ENCODE measurements around the gene UCKL1. TPM values are rescaled to one million over a fixed set of nuclear protein-coding genes. Genes with fewer than 3 reads are reported as not detected.
"Not testable (repeated sequence)": the region's sequence is repeated elsewhere in the genome, so short reads cannot be mapped to it uniquely, and the experiment has no call there.

Gene UCKL1
- total and polyA plus RNA-seq, 5 experiments from 2014 or later: 19.8 to 50.9 (median 28.3) TPM

DNA sequence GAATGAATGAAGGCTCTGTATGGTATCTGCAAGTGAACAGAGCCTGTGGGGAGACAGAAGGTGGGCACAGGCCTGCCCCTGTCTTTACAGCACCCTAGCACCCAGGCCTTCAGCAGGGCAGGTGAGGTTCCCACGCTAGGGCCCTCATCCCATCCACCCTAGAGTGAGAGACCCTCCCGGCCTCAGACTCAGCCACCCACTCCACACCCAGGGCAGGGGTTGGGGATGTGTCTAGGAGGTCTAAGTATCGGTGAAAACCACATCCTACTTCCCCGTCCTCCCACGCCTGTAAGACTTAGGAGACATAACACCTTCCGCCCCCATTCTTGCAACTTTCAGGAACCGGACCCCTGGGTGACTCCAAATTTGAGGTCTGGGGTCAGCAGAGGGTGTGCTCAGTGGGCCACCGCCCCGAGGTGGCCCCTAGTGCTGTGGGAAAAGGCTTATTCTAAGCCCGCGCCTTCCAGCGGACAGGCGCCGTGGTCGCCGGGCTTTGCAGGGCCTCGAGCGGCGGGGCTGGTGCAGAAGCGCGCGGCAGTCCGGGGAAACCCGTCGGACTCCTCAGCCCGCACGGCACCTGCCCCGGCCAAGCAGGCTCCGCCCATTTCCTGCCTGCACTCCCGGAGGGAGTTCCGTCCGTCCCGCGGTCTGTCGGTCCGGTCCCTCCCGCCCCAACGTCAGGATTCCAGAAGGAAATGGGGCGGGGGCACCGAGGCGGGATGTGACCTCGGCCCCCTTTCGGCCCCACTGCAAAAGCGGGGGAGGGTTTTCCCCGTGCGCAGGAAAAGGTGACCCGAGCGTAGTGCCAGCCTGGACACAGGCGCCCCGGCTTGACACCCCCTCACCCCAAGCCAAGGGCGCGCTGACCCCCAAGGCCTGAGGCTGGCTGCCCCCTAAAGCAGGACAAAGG, 22.4 kb upstream of the UCKL1 start:
- POLR2A ChIA-PET: interaction anchor here (0.7 to 4.0 kb wide), 9 partner anchors 60 to 337 kb away, joined by 3 to 67 read pairs (median 7); partner anchors contain the start of genes C20orf204, LIME1, TCEA2 and TPD52L2
- peak overlapping the region; percentile 75 to 93 (median 84) for H3K4me3 Mint-ChIP-seq
- H3K27me3 Mint-ChIP-seq: no peaks in the 10 kb centered on the region
- H3K27ac Mint-ChIP-seq: peak overlapping the region; percentile 68 to 94 (median 88)
- no peaks in the 10 kb centered on the region for H3K9me3 Mint-ChIP-seq
- ATAC-seq (peak in 1 of 2 donors; percentile 3), DNase-seq (peak in 5 of 10 donors; percentile 37 to 49 (median 44))
- peaks cover 0 to 40% (median 10%) of the 10 kb centered on the region in 3 donors for H3K36me3 Mint-ChIP-seq
- H3K4me1 Mint-ChIP-seq: peaks cover 43 to 72% (median 67%) of the 10 kb centered on the region in 4 donors

DNA sequence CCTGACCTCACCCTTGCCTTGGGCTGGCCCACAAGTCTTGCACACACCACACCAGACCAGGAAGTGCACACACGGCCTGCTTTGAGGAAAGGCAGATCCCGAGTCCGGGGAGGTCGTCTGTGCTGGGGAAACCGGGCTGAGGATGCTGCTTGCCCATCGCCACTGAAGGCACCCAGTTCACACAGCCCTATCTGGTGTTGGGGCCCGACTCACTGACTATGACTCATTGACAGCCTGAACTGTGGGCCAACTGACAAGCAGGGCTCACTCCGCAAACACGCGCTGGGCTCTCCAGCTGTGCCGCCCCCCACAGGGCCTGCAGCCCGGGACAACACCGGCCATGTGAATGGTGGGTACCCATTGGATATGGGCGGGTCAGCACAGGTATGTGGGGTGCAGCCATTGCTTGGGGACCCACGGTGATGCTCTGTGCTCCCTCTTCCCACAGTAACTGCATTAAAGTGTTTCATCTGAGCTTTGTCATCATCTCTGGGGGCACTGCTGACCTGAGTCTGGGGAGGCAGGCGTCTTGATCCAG, 21.6 kb upstream of the UCKL1 start:
- Mint-ChIP-seq H3K9me3 (no peaks in the 10 kb centered on the region), H3K27me3 (no peaks in the 10 kb centered on the region), H3K4me3 (peak overlapping the region; percentile 75 to 93 (median 84)), H3K27ac (peak overlapping the region; percentile 68 to 94 (median 88)), H3K36me3 (peaks cover 0 to 36% (median 4%) of the 10 kb centered on the region in 3 donors), H3K4me1 (peaks cover 45 to 75% (median 64%) of the 10 kb centered on the region in 4 donors)
- DNase-seq (peak in 2 of 10 donors; percentile 28 to 49), ATAC-seq (peak in 1 of 2 donors; percentile 14)
- POLR2A ChIA-PET: interaction anchor here (0.7 to 1.3 kb wide), 3 partner anchors 60 to 123 kb away, joined by 3 read pairs; no protein-coding TSS in a partner anchor

DNA sequence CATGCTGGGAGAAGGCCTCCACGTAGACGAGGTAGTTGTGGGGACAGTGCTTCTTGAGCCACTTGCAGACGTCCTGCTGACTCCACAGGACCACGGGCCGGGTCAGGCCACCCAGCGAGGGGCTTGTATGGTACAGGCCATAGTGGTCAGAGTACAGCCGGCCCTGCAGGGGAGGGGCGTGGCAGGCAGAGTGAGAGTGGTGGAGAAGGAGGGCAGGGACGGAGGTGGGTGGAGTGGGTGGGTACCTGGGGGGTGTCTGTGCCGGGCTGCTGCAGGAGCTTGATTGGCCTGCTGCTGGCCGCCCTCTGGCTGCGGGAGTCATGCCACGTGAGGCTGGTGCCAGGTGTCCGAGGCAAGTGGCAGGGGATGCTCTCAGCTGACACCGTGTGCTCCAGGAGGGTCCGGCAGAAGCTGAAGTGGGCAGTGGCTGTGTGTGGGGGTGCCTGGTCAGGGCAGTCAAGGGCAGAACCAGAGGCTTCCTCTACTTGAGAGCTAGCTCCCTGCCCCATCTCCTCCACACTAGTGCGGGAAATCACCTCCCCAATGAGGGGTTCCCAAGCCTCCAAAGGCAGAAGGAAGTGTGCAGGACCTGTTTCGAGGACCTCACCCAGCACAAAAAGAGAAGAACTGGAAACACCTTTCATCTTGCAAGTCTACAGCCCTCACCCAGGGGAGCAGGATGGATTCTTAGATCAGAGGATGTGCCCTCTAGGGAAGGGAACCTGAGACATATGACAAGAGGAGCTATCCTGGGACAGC, 20.9 kb upstream of the UCKL1 start:
- Mint-ChIP-seq H3K36me3 (peaks cover 0 to 29% (median 0%) of the 10 kb centered on the region in 3 donors), H3K27ac (peak overlapping the region; percentile 19 to 92 (median 82)), H3K9me3 (no peaks in the 10 kb centered on the region), H3K27me3 (no peaks in the 10 kb centered on the region), H3K4me3 (peak overlapping the region in 9 of 10 donors; percentile 80 to 93 (median 84)), H3K4me1 (peaks cover 40 to 73% (median 60%) of the 10 kb centered on the region in 4 donors)
- POLR2A ChIA-PET: interaction anchor here (0.8 to 1.3 kb wide), 2 partner anchors 61 to 76 kb away, joined by 3 read pairs; no protein-coding TSS in a partner anchor
- DNase-seq (no peak), ATAC-seq (no peak)

DNA sequence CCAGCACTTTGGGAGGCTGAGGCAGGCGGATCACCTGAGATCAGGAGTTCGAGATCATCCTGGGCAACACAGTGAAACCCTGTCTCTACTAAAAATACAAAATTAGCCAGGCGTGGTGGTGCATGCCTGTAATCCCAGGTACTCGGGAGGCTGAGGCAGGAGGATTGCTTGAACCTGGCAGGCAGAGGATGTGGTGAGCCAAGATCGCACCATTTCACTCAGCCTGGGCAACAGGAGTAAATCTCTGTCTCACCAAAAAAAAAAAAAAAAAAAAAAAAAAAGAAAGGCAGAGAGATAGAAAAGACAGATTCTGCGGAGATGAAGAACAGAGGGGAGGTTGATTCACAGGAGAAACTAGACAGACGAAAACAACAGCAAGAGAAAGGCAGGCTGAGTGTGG, 20.3 kb upstream of the UCKL1 start:
- DNase-seq, ATAC-seq, POLR2A ChIA-PET, H3K9me3 Mint-ChIP-seq, H3K27me3 Mint-ChIP-seq: not testable (repeated sequence)
- H3K36me3 Mint-ChIP-seq: peaks cover 0 to 27% (median 0%) of the 10 kb centered on the region in 3 donors
- H3K4me1 Mint-ChIP-seq: peaks cover 38 to 66% (median 57%) of the 10 kb centered on the region in 4 donors
- H3K27ac Mint-ChIP-seq: peak overlapping the region in 7 of 10 donors; percentile 39 to 89 (median 75)
- H3K4me3 Mint-ChIP-seq: peak overlapping the region in 9 of 10 donors; percentile 6 to 88 (median 49)

DNA sequence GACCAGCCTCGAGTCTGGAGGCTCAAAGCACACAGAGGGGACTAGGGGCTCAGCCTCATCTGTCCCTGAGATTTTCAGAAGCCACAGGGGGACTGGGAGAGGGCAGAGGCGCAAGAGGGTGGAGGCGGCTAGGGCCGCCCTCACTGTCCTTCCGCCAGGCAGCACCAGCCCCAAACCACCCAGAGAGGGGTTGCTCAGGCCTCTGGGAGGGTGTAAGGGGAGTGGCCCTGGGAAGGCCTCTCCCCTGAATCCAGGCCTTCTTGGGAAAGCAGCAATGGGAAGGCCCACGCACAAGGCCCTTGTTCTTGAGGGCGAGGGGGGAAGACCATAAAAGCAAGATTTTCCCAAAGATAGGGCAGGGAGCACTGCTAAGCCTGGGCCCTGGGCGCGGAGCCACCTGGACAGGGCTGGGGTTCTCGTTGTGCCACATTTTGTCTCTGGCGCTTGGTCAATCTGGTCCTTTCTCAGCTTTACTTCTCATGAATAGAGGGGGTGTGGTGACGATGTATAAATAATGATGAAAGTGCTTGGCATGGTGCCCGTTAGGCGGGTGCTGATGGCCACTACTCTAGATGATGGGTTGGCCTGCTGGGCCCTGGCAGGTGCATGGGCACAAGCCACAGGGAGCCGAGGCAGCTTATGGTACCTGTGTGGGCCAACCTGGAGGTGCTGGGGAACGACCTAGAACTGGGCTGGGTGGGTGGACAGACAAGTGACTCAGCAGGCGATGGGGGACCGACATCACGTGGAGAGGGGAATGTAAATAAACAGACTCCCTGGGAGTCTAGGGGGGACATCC, 18.4 kb upstream of the UCKL1 start:
- Mint-ChIP-seq H3K4me1 (peaks cover 26 to 57% (median 44%) of the 10 kb centered on the region in 4 donors), H3K27me3 (no peaks in the 10 kb centered on the region), H3K4me3 (peak overlapping the region in 1 of 10 donors; percentile 14), H3K36me3 (peaks cover 0 to 27% (median 0%) of the 10 kb centered on the region in 3 donors), H3K27ac (peak overlapping the region in 7 of 10 donors; percentile 21 to 83 (median 72)), H3K9me3 (no peaks in the 10 kb centered on the region)
- DNase-seq (no peak), ATAC-seq (no peak)
- POLR2A ChIA-PET: interaction anchor here (0.6 to 2.1 kb wide), 5 partner anchors 18 to 453 kb away, joined by 3 to 8 read pairs (median 5); partner anchors contain the start of genes TPD52L2 and UCKL1

DNA sequence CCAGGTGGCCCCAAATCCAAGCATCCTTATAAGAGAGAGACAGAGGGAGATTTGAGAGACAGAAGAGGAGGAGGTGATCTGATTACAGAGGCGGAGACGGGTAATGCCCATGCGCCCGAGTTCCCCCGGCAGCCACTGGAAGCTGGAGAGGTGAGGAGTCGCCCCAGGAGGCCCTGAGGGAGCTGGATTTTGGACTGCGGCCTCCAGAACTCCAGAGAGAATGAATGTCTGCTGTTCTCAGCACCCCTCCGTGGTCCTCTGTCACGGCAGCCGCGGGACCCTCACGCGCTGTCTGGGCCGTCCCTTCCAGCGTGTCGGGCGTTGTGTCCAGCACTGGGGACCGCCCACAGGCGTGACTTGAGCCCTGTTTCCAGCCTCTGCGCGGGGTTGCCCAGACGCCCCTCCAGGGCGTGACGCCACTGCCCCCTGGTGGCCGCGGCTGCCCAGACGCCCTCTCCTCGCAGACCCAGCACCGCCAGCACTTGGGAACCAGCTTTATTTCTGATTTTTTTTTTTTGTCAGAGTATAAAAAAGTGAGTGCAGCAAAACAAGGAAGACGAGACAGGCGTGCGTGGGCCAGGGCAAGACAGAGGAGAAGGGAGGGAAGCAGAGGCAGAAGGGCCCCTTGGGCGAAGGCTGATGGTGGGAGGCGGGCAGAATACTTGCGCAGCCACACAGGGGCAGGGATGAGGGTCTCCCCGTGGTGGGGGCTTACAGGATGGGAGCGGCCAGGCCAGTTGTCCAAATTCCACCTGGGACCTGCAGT, 17.6 kb upstream of the UCKL1 start:
- Mint-ChIP-seq H3K36me3 (peaks cover 0 to 27% (median 0%) of the 10 kb centered on the region in 3 donors), H3K9me3 (no peaks in the 10 kb centered on the region), H3K4me1 (peaks cover 29 to 58% (median 47%) of the 10 kb centered on the region in 4 donors), H3K4me3 (peak overlapping the region in 3 of 10 donors; percentile 3 to 37 (median 14)), H3K27ac (peak overlapping the region in 9 of 10 donors; percentile 30 to 83 (median 71)), H3K27me3 (no peaks in the 10 kb centered on the region)
- ATAC-seq (peak; percentile 57 to 62), DNase-seq (peak; percentile 57 to 89 (median 77))
- POLR2A ChIA-PET: interaction anchor here (0.6 to 2.1 kb wide), 8 partner anchors 10 to 453 kb away, joined by 3 to 8 read pairs (median 4); partner anchors contain the start of genes DNAJC5, TPD52L2 and UCKL1

DNA sequence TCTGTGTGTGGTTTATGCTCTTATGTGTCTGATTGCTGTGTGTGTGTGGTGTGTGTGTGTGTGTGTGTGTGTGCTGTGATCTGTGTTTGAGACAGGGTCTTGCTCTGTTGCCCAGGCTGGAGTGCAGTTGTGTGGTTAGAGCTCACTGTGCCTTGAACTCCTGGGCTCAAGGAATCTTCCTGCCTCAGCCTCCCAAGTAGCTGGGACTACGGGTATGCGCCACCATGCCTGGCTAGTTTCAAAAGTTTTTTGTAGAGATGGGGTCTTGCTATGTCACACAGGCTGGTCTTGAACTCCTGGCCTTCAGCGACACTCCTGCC, 16.9 kb upstream of the UCKL1 start:
- POLR2A ChIA-PET: interaction anchor here (1.0 to 2.1 kb wide), 3 partner anchors 9 to 452 kb away, joined by 3 to 6 read pairs (median 4); partner anchors contain the start of gene UCKL1
- Mint-ChIP-seq H3K27ac (peak overlapping the region in 8 of 10 donors; percentile 10 to 87 (median 50)), H3K36me3 (peaks cover 0 to 27% (median 0%) of the 10 kb centered on the region in 3 donors), H3K27me3 (no peaks in the 10 kb centered on the region), H3K4me1 (peaks cover 33 to 61% (median 49%) of the 10 kb centered on the region in 4 donors), H3K9me3 (no peaks in the 10 kb centered on the region), H3K4me3 (no peak overlapping the region)
- ATAC-seq: no peak
- no peak for DNase-seq

DNA sequence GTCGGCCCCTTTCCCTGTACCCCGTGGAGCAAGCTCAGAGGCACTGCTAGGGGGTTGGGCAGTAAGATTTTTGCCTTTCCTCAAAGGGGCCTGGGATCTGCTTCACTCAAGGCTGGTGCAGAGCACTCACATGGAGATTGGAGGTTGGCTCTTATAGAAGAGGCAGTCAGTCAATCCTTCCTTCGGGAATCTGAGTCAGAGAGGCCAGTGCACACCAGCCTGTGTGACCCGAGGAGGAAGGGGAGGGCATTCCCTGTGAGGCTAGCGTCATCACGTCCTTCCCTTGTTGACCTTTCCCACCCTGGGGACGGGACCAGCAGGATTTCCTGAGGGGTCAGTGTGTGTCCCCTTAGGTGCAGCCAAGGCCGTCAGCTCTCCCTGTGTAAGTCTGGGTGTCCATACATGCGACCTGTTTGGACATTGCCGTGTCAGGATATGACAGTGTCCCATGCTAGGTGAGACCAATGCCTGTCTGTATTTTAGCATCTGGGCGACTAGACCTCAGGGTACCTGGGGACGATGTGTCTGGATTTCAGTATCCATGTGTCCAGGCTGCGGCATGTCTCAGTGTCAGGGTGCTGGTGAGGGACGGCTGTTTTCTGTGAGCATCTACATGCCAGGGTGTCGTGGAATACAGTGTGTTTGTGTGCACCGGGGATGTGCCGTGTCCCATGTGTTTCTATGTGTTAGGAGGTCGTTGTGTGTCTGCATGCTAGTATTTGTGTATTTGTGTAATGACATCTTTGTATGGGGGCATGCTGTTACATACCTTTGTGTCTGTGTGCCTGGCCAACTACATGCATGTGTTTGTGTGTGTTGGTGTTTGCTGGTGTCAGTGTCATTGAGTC, 16.3 kb upstream of the UCKL1 start:
- H3K4me3 Mint-ChIP-seq: peak overlapping the region in 3 of 10 donors; percentile 24 to 88 (median 31)
- ATAC-seq (no peak), DNase-seq (no peak)
- H3K27me3 Mint-ChIP-seq: no peaks in the 10 kb centered on the region
- H3K9me3 Mint-ChIP-seq: no peaks in the 10 kb centered on the region
- peak overlapping the region in 8 of 10 donors; percentile 8 to 87 (median 48) for H3K27ac Mint-ChIP-seq
- H3K36me3 Mint-ChIP-seq: peaks cover 0 to 27% (median 0%) of the 10 kb centered on the region in 3 donors
- POLR2A ChIA-PET: interaction anchor here (0.5 to 2.1 kb wide), 5 partner anchors 11 to 1173 kb away, joined by 3 to 6 read pairs (median 4); partner anchors contain the start of gene UCKL1
- peaks cover 28 to 56% (median 44%) of the 10 kb centered on the region in 4 donors for H3K4me1 Mint-ChIP-seq

DNA sequence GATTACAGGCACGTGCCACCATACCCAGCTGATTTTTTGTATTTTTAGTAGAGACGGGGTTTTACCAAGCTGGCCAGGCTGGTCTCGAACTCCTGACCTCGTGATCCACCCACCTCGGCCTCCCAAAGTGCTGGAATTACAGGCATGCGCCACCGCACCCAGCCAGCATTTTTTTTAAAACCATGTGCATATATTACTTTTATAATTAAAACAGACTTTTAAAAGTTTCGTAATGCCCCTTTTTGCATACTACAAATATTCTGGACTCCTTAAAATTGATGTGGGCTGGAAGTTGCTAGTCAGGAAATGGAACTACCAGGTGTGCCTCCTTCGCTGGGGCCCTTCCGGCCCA, 15.7 kb upstream of the UCKL1 start:
- peaks cover 0 to 26% (median 0%) of the 10 kb centered on the region in 3 donors for H3K36me3 Mint-ChIP-seq
- not testable (repeated sequence) for DNase-seq, H3K27me3 Mint-ChIP-seq, H3K9me3 Mint-ChIP-seq, ATAC-seq
- peak overlapping the region in 3 of 10 donors; percentile 43 to 56 (median 53) for H3K27ac Mint-ChIP-seq
- peaks cover 27 to 50% (median 38%) of the 10 kb centered on the region in 4 donors for H3K4me1 Mint-ChIP-seq
- H3K4me3 Mint-ChIP-seq: peak overlapping the region in 3 of 10 donors; percentile 24 to 88 (median 36)
- POLR2A ChIA-PET: interaction anchor here (0.5 to 0.8 kb wide), 5 partner anchors 11 to 1172 kb away, joined by 3 to 8 read pairs (median 4); partner anchors contain the start of gene UCKL1
